Breast epithelium (tissue), 3 donors: ENCODE results near the gene TKT.

Experiments
- CTCF ChIP-seq, 3 donors: fragments of 450-650 bp; IDR thresholded peaks; one replicate each; pipeline ENCODE4 v1.5.1; 2016 to 2017; ENCODE audit warnings: antibody characterized with exemption in 3 of 3, mild to moderate bottlenecking in 3 of 3, moderate library complexity in 3 of 3
- POLR2A ChIP-seq: fragments of 450-650 bp; IDR thresholded peaks from one replicate; pipeline ENCODE4 v1.6.1; 2016; ENCODE audit warnings: antibody characterized with exemption, mild to moderate bottlenecking, moderate library complexity

DNA sequence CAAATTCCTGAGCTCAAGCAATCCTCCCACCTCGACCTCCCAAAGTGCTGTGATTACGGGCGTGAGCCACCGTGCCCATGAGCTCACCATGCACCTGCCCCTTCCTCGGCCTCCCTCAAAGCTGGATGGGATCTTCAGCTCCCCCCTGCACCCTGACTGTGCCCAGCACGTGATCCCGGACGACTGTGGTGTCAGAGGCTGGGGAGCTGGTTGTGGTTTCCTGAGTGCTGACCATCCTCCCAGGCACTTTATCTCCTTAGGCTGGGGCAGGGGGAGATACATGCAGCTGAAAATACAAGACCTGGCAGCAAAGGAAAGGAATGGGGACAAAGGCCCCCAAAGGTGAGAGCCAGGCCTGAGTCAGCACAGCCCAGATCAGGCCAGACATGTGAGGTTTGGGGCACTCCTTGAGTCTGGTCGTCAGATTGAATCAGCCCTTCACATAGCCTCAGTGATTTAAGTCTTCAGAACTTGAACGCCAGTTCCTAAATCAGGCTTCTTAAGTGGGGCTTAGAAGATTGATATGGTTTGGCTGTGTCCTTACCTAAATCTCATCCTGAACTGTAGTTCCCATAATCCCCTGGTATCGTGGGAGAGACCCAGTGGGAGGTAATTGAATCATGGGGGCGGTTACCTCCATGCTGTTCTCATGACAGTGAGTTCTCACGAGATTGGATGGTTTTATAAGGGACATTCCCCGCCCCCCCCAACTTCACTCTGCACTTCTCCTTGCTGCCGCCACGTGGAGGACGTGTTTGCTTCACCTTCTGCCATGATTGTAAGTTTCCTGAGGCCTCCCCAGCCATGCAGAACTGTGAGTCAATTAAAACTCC is 59.0 kb downstream of the TKT start:
- TF ChIP-seq CTCF (IDR thresholded peaks at IDR 0.05) (no peak), POLR2A (no peak)
